ENCODE measurements around the gene TMC6.
A peak's percentile ranks its signal among the peaks of the same experiment; 100 is the strongest.

- TF ChIP-seq CTCF (IDR thresholded peaks at IDR 0.05; ENCODE audit: low read depth, low read length, missing input control) (no peak), JUND (IDR thresholded peaks at IDR 0.05) (no peak), SP1 (IDR thresholded peaks at IDR 0.05) (peak; percentile 8), TAF1 (conservative IDR thresholded peaks at IDR 0.05) (no peak), MAX (IDR thresholded peaks at IDR 0.05) (no peak), EGR1 (IDR thresholded peaks at IDR 0.05; ENCODE audit: low read depth in 2 of 2) (no peak), RXRA (IDR thresholded peaks at IDR 0.05) (no peak), RAD21 (IDR thresholded peaks at IDR 0.05) (no peak)
- TF ChIP-seq, protein P1, sequence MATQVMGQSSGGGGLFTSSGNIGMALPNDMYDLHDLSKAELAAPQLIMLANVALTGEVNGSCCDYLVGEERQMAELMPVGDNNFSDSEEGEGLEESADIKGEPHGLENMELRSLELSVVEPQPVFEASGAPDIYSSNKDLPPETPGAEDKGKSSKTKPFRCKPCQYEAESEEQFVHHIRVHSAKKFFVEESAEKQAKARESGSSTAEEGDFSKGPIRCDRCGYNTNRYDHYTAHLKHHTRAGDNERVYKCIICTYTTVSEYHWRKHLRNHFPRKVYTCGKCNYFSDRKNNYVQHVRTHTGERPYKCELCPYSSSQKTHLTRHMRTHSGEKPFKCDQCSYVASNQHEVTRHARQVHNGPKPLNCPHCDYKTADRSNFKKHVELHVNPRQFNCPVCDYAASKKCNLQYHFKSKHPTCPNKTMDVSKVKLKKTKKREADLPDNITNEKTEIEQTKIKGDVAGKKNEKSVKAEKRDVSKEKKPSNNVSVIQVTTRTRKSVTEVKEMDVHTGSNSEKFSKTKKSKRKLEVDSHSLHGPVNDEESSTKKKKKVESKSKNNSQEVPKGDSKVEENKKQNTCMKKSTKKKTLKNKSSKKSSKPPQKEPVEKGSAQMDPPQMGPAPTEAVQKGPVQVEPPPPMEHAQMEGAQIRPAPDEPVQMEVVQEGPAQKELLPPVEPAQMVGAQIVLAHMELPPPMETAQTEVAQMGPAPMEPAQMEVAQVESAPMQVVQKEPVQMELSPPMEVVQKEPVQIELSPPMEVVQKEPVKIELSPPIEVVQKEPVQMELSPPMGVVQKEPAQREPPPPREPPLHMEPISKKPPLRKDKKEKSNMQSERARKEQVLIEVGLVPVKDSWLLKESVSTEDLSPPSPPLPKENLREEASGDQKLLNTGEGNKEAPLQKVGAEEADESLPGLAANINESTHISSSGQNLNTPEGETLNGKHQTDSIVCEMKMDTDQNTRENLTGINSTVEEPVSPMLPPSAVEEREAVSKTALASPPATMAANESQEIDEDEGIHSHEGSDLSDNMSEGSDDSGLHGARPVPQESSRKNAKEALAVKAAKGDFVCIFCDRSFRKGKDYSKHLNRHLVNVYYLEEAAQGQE (IDR thresholded peaks at IDR 0.05) = no peak
- TF ChIP-seq, protein P2, sequence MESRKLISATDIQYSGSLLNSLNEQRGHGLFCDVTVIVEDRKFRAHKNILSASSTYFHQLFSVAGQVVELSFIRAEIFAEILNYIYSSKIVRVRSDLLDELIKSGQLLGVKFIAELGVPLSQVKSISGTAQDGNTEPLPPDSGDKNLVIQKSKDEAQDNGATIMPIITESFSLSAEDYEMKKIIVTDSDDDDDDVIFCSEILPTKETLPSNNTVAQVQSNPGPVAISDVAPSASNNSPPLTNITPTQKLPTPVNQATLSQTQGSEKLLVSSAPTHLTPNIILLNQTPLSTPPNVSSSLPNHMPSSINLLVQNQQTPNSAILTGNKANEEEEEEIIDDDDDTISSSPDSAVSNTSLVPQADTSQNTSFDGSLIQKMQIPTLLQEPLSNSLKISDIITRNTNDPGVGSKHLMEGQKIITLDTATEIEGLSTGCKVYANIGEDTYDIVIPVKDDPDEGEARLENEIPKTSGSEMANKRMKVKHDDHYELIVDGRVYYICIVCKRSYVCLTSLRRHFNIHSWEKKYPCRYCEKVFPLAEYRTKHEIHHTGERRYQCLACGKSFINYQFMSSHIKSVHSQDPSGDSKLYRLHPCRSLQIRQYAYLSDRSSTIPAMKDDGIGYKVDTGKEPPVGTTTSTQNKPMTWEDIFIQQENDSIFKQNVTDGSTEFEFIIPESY (IDR thresholded peaks at IDR 0.05) = no peak
These were observed 19.9 kb upstream of the TMC6 start for GRCh38 chr17:78148286-78149016.
